ENCODE data around the gene ANTXR2.

ANTXR2 gene

DNA sequence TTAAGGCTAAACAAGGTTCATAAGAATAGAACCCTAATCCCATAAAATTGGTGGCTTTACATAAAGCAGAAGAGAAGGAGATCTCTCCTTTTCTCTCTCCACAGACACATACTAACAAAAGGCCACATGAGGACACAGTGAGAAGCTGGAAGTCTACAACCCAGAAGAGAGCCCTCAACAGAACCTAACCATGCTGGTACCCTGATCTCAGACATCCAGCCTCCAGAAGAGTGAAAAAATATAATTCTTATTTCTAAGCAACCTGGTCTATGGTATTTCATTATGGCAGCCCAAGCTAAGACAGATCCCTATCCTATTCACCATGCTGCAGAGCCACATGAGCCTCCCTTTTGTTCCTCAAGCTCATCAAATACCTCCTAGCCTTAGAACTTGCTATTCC lies 195.5 kb downstream of the ANTXR2 start:
- H3K27me3 Mint-ChIP-seq: no peaks in the 10 kb centered on the region
- H3K36me3 Mint-ChIP-seq: no peaks in the 10 kb centered on the region
- H3K4me1 Mint-ChIP-seq: no peaks in the 10 kb centered on the region
- H3K4me3 Mint-ChIP-seq: no peak overlapping the region
- no peak overlapping the region for H3K27ac Mint-ChIP-seq
- H3K9me3 Mint-ChIP-seq: peaks cover 5% of the 10 kb centered on the region

DNA sequence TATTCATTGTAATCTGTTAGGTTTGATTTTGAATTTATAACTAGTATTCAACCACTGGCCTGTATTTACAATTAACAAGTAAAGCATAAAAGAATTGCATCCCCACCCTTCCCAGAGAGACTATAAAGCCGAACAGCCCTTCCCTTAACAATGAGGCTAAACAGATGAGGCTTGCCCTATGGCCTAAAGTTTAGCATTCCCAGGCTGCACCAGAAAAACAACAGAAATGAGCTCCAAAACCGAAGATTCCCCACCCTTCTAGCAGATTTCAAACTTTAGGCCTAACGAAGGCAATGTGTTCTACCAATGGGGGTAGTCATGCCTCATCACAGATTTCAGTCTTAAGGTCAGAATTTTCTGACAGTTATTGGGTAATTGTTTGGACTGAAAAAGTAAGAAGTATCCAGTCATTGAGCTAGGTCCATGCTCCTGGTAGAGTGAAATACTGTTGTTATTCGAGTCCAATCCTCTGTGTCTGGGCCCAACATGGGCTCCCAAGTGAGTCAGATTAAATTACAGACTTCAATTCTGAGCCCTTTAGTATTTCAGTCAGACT lies 197.6 kb downstream of the ANTXR2 start:
- Mint-ChIP-seq H3K4me1 (no peaks in the 10 kb centered on the region), H3K27ac (no peak overlapping the region), H3K9me3 (peaks cover 5% of the 10 kb centered on the region), H3K36me3 (no peaks in the 10 kb centered on the region), H3K27me3 (no peaks in the 10 kb centered on the region), H3K4me3 (no peak overlapping the region)

DNA sequence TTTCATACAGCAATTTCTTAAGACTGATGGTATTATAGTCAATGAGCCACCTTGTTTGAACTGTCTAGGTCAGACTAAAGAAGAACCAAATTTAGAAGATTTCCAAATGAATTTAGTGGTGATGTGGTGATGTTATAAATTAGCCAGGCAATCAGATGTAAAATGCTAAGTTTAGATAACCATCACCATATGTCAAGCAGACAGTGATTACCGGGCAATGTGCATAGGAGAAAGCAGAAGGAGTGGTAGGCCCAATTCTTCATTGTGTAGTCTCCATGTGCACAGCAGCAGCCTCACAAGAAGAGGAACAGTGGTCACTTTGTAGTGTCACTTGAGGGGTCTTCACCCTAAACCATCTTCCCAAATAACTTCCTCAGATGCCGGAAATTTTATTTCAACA lies 198.8 kb downstream of the ANTXR2 start:
- H3K9me3 Mint-ChIP-seq: peaks cover 5% of the 10 kb centered on the region
- H3K4me1 Mint-ChIP-seq: no peaks in the 10 kb centered on the region
- peaks cover 4% of the 10 kb centered on the region for H3K27me3 Mint-ChIP-seq
- H3K36me3 Mint-ChIP-seq: no peaks in the 10 kb centered on the region
- H3K4me3 Mint-ChIP-seq: no peak overlapping the region
- no peak overlapping the region for H3K27ac Mint-ChIP-seq

DNA sequence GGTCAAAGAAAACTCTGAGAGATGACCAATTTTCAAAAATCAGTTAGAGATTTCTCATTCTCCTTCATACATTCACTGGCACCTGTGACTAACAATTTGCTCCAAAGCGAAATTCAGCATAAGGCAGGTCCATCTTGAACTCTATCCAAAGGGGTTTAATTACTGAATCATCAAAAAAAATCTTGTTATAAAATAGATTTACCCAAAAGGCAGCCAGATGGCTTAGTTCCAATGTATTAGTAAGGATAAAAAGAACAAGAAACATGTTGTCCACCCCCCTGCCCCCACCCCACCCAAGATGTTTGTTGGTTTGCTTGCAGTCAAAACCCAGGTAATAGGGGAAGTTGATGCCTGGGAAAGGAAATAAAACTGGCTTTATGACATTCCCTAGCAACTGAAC lies 200.3 kb downstream of the ANTXR2 start:
- Mint-ChIP-seq H3K9me3 (no peaks in the 10 kb centered on the region), H3K36me3 (no peaks in the 10 kb centered on the region), H3K27me3 (peaks cover 8% of the 10 kb centered on the region), H3K4me1 (no peaks in the 10 kb centered on the region), H3K27ac (no peak overlapping the region), H3K4me3 (no peak overlapping the region)

DNA sequence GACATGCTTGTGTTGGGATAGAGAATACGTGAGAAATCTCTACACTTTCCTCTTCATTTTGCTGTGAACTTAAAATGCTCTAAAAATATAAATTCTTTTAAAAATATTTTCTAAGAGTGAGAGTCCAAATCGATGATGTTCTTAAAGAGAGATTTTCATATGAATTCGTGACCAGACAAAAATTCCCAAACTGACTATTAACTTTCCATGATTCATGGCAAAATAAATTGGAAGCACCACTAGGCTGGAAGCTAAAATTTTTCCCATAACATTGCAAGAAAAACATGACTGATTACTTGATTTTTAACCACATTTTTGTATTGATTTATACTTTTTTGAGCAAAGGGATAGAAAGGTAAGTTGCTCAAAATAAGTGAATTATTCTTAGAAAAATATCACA lies 201.1 kb downstream of the ANTXR2 start:
- Mint-ChIP-seq H3K36me3 (no peaks in the 10 kb centered on the region), H3K27me3 (peaks cover 8% of the 10 kb centered on the region), H3K27ac (no peak overlapping the region), H3K9me3 (no peaks in the 10 kb centered on the region), H3K4me1 (no peaks in the 10 kb centered on the region), H3K4me3 (no peak overlapping the region)

DNA sequence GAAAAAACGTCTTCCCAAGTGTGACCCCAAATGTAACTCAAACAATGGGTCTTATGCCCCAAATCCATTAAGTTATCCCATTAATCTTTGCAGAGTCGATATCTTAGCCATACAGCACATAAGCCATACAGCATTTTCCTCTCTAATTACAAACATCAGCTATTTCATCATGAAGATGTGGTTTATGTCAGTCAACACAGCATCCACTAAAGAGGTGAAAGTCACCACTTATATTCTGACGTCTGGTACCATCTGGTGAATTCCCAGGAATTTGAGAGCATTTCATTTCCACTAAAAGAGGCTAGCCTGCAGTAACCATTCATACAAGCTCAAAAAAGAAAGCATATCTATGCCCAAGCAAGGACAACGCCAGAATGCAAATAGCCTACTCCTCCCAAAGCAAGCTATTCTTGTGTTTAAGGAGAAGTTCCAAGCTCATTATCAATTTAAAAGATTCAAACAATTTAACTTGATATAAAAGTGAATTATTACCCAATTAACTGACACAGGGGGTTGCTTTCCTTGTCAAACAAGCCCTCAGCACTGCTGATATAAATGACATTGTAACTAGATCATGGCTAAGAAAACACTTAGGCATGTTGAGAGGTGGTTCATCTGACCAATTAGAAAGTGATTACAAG lies 203.3 kb downstream of the ANTXR2 start:
- Mint-ChIP-seq H3K4me1 (no peaks in the 10 kb centered on the region), H3K27ac (no peak overlapping the region), H3K27me3 (peaks cover 8% of the 10 kb centered on the region), H3K36me3 (no peaks in the 10 kb centered on the region), H3K4me3 (no peak overlapping the region), H3K9me3 (no peaks in the 10 kb centered on the region)

DNA sequence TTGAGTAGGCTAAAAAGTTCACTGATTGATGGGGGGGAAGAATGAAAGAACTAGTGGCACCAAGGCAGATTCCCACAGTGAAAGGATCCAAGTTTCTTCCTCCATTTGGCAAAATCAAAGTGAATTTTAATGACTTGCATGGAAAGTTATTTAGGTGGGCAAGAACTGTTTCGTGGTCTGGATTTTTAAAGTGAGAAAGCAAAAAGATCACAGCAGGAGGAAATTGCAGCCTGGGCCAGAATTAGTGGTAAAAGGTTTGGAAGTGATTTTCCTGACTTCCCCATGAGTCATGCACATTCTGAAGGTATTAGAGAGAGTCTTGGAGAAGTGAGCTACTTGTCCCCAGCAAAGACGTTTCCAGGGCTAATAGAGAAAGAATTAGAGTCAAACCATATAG lies 207.8 kb downstream of the ANTXR2 start:
- H3K9me3 Mint-ChIP-seq: no peaks in the 10 kb centered on the region

DNA sequence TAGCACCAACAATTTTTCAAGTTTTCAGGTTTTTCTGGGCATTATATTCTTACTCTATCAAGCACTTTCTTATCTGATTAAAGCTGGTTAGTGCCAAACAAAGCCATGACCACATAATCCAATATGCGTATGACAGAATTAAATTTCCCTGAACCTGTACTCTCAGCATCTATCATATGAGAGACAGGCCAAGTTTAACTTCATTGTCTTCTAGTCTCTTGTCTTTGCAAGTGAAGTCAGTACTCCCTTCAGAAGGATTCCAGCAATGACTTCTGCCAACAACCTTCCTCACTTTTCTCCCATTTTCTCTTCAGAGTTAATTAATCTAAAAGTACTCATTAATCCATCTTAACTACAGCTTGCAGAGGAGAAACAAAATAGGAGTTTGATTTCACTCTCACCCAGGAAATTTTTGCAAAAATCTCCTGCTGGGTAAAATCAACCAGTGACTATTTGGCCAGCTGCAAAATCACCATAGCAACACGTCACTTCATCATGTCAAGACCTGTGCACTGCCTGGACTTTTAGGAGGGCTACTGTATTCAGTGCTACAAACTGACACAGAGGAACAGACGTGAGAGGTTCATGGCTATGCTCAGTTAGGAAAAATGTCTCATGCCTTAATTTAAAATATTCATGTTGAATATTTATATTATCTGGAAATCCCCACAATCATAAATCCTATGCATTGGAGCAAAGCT lies 208.4 kb downstream of the ANTXR2 start:
- Mint-ChIP-seq H3K4me1 (no peaks in the 10 kb centered on the region), H3K36me3 (no peaks in the 10 kb centered on the region), H3K27me3 (peaks cover 7% of the 10 kb centered on the region), H3K27ac (no peak overlapping the region), H3K9me3 (no peaks in the 10 kb centered on the region), H3K4me3 (no peak overlapping the region)

More for the DNA sequence above, 207.8 kb downstream of the ANTXR2 start:
- Mint-ChIP-seq H3K4me1 (no peaks in the 10 kb centered on the region), H3K27me3 (peaks cover 8% of the 10 kb centered on the region), H3K27ac (no peak overlapping the region), H3K4me3 (no peak overlapping the region), H3K36me3 (no peaks in the 10 kb centered on the region)

DNA sequence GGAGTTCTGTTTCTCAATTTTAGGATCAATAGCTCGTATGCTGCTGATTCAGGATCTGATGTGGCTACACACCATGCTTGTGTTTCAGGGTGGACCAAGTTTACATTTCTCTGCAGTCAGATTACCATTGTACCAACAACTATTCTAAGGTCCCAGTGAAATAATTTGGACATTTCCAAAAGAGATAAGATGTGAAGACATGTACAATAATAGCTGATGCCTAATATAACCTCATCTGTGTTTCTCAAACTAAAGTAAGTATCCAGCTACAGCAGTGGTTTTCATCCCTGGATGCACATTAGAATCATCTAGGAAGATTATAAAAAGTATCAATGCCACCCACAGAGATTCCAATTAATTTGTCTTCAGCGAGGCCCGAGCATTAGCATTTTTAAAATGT lies 209.7 kb downstream of the ANTXR2 start:
- Mint-ChIP-seq H3K27me3 (no peaks in the 10 kb centered on the region), H3K9me3 (no peaks in the 10 kb centered on the region), H3K27ac (no peak overlapping the region), H3K4me3 (no peak overlapping the region), H3K36me3 (no peaks in the 10 kb centered on the region), H3K4me1 (no peaks in the 10 kb centered on the region)

DNA sequence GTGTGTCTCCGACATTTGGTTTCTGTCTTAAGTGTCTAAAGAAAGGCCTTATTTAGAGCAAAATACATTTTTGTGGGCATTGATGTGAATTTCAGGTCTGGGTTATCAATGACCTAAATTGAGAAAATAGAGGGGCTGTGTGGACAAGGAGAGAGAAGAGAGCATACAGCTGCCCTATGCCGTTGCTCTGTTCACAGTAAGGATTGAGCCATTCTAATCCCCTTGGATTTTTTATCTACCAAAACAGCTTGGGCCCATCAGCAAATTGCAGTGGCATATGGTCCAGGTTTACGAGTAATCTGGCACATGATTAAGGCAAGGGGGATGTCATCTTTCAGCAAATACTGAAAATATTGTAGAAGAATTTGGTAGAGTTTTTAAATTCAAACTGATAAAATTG lies 210.2 kb downstream of the ANTXR2 start:
- Mint-ChIP-seq H3K4me3 (no peak overlapping the region), H3K9me3 (no peaks in the 10 kb centered on the region), H3K27ac (no peak overlapping the region), H3K27me3 (no peaks in the 10 kb centered on the region), H3K36me3 (no peaks in the 10 kb centered on the region), H3K4me1 (no peaks in the 10 kb centered on the region)

DNA sequence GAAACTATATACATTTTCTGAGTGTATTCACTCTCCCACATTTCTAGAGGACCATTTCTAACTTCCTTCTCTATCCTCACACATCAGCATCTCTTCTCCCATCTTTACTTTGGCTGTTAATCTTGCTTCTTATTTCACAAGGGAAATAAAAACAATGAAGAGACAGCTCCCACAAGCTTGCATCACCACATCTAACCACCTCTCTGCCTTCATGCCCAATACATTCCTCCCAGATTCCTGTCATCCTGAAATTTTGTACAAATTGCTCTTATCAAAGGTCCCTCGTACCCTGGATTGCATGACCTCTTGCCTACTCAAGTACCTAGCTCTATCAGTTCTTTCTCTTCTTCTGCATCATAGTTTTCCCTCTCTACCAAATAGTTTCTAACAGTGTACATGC lies 215.2 kb downstream of the ANTXR2 start:
- Mint-ChIP-seq H3K27me3 (peaks cover under 1% of the 10 kb centered on the region), H3K4me1 (no peaks in the 10 kb centered on the region), H3K4me3 (no peak overlapping the region), H3K36me3 (no peaks in the 10 kb centered on the region), H3K9me3 (no peaks in the 10 kb centered on the region), H3K27ac (no peak overlapping the region)

DNA sequence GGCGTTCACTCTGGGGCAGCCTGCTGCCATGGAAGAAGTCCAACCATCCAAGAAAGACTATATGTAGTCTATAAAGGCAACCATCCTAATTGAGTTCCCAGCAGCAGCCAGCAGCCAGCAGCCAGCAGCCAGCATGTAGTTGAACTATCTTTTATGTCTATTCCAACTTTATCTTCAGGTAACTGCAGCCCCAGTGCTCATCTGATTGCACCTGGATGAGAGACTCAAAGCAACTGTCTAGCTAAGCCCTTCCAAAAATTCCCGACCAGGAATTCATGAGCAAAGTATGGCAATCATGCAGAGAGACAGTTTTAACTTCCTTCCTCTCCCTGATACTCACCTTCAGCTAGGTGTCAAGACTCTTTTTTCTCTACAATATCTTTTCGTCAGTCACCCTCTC lies 216.8 kb downstream of the ANTXR2 start:
- H3K27ac Mint-ChIP-seq: no peak overlapping the region
- H3K27me3 Mint-ChIP-seq: peaks cover 4% of the 10 kb centered on the region
- H3K36me3 Mint-ChIP-seq: no peaks in the 10 kb centered on the region
- H3K4me1 Mint-ChIP-seq: no peaks in the 10 kb centered on the region
- H3K4me3 Mint-ChIP-seq: no peak overlapping the region
- no peaks in the 10 kb centered on the region for H3K9me3 Mint-ChIP-seq

DNA sequence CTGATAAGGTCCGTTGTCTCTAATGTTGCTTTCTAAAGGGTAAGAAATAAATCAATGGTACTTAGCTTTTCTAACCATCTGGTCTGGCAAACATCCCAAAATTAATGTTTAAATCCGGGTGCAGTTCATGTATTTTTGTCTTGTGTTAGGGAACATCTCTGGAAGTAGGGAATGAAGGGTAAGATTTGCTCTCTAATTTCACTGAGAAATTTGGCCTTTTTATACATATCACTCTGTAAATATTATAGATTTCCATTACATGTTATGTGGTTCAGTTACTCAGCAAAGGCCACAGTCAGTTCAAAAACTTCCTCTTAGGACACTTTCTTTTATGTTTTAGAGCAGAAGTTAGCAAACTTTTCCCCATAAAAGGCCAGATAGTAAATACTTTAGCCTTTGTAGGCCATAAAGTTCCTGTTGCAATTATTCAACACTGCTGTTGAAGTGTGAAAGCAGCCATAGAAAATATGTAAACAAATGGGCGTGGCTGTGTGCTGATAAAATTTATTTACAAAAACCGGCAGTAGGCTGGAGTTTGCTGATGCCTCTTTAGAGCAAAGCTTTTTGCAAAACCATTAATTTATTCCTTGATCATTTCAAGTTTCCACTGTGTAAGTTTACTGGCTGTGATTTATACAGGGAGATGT lies 218.1 kb downstream of the ANTXR2 start:
- peaks cover 4% of the 10 kb centered on the region for H3K27me3 Mint-ChIP-seq
- H3K36me3 Mint-ChIP-seq: no peaks in the 10 kb centered on the region
- H3K4me3 Mint-ChIP-seq: no peak overlapping the region
- no peaks in the 10 kb centered on the region for H3K9me3 Mint-ChIP-seq
- H3K4me1 Mint-ChIP-seq: no peaks in the 10 kb centered on the region
- H3K27ac Mint-ChIP-seq: no peak overlapping the region

DNA sequence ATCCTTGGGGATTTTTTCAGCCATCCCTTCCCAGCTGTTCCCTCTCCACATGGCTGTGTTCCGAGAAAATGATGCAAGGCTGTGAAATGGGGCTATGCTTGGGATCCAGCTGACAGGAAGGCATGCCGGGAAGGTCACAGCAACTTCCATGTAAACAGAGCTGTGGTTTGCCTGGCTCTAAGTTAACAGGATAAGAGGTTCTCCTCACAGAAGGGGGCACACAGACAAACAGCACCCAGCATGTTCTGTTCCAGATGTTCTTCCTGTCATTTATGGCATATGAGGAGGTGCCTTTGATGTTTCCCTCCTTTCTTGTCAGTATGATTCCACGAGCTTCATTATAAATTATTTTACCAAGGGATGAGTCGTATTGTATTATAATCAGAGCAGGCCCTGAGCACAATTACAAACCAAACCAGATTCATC lies 220.7 kb downstream of the ANTXR2 start:
- Mint-ChIP-seq H3K27ac (no peak overlapping the region), H3K9me3 (no peaks in the 10 kb centered on the region), H3K4me1 (no peaks in the 10 kb centered on the region), H3K36me3 (no peaks in the 10 kb centered on the region), H3K4me3 (no peak overlapping the region), H3K27me3 (peaks cover 4% of the 10 kb centered on the region)

DNA sequence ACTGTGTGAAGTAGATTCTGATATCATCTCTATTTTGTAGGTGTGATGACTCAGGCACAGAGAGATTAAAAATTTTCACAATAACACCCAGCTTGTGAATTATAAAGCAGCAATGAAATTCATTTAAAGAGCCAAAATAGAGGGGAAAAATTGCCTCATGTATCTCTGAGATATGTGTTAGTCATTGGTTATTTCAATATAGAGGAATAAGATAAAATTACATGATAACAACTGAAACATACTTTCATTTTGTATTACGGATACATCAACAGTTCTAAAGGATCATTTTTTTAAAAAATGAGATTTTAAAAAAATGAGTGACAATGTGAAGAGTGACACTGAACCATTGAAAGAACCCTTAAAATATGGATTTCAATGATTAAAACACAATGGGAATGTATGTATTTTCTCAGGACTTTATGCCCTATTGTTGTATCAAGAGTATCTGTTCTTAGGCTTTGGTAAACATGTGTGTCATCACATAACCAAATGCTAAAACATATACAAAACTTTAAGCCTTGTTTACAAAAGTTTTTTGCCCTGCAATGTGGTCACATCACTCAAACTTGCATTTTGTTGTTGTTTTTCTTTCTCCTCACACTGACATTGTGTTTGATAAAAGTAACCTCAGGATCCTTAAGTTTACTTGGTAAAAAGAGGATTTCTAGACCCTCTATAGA lies 221.3 kb downstream of the ANTXR2 start:
- Mint-ChIP-seq H3K4me1 (no peaks in the 10 kb centered on the region), H3K36me3 (no peaks in the 10 kb centered on the region), H3K4me3 (no peak overlapping the region)

More for the DNA sequence above, 221.3 kb downstream of the ANTXR2 start:
- Mint-ChIP-seq H3K9me3 (no peaks in the 10 kb centered on the region), H3K27ac (no peak overlapping the region), H3K27me3 (peaks cover 6% of the 10 kb centered on the region)
